HL-60 (cell line): ENCODE results near the gene CCNB3.

Source experiments
- DNase-seq, 2 experiments: peaks; one replicate each; pipeline ENCODE4 v3.0.0-alpha.2; 2010 to 2020; ENCODE audit warnings: low read depth in 1 of 2, low spot score in 1 of 2
- H3K27ac ChIP-seq: fragments of 250-450 bp; sonication (Bioruptor Pico); replicated peaks from 2 replicates; pipeline ENCODE4 v1.5.1; 2020; ENCODE audit warnings: mild to moderate bottlenecking, moderate library complexity
- H3K27me3 ChIP-seq: fragments of 250-450 bp; sonication (Bioruptor Pico); 2 replicates; pipeline ENCODE4 v1.5.1; 2021; ENCODE audit warnings: mild to moderate bottlenecking, moderate library complexity; ENCODE audit not compliant: insufficient read depth, poor library complexity, severe bottlenecking
- H3K4me3 ChIP-seq: replicated peaks from 2 replicates; pipeline ENCODE4 v1.5.1; 2011; ENCODE audit warnings: mild to moderate bottlenecking, control low read depth, low read length; ENCODE audit not compliant: insufficient read depth
- GABPA ChIP-seq: IDR thresholded peaks from 2 replicates; pipeline ENCODE4 v1.6.1; 2012; ENCODE audit warnings: low read depth
- POLR2AphosphoS5 ChIP-seq: IDR thresholded peaks from 2 replicates; pipeline ENCODE4 v1.6.1; 2012; ENCODE audit warnings: low read depth
- REST ChIP-seq: IDR thresholded peaks from 2 replicates; pipeline ENCODE4 v1.6.1; 2012; ENCODE audit warnings: low read depth; ENCODE audit not compliant: insufficient replicate concordance
- SPI1 ChIP-seq: IDR thresholded peaks from 2 replicates; pipeline ENCODE4 v1.6.1; 2012; ENCODE audit warnings: low read depth, mild to moderate bottlenecking, borderline replicate concordance
- TF ChIP-seq, protein P1 (sequence below): IDR thresholded peaks from one replicate; pipeline ENCODE4 v1.5.1; 2011; ENCODE audit warnings: low read length, control low read depth, inconsistent platforms; ENCODE audit not compliant: insufficient read depth

The CCNB3 gene

DNA sequence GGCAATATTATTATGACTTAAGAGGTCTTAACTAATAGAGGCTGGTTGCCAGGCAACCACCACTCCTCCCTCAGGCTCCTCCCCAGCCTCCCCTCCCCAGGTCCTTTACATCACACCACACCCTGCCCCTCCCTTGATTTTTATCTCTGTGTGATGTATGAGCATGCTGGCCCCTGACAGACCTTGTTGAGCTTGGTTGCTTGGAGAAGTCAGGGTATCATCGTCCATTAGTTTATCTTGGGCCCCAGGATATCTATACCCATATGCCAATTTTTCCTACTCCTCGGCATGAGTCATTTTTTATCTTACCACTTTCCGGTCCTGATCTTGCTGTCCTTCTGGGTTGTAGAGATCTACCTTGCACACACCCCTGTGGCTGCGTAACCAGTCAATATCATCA, 6.2 kb upstream of the CCNB3 start:
- no peaks in the 10 kb centered on the region for H3K27me3 ChIP-seq
- H3K27ac ChIP-seq = no peak overlapping the region
- H3K4me3 ChIP-seq = no peak overlapping the region
- DNase-seq = no peak
- TF ChIP-seq GABPA (no peak), SPI1 (no peak), POLR2AphosphoS5 (no peak), REST (no peak)
- TF ChIP-seq, protein P1, sequence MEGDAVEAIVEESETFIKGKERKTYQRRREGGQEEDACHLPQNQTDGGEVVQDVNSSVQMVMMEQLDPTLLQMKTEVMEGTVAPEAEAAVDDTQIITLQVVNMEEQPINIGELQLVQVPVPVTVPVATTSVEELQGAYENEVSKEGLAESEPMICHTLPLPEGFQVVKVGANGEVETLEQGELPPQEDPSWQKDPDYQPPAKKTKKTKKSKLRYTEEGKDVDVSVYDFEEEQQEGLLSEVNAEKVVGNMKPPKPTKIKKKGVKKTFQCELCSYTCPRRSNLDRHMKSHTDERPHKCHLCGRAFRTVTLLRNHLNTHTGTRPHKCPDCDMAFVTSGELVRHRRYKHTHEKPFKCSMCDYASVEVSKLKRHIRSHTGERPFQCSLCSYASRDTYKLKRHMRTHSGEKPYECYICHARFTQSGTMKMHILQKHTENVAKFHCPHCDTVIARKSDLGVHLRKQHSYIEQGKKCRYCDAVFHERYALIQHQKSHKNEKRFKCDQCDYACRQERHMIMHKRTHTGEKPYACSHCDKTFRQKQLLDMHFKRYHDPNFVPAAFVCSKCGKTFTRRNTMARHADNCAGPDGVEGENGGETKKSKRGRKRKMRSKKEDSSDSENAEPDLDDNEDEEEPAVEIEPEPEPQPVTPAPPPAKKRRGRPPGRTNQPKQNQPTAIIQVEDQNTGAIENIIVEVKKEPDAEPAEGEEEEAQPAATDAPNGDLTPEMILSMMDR = no peak

GRCh38 chrX:50200907-50201306, 3.7 kb upstream of the CCNB3 start, which contains the start of gene AKAP4:
Gene AKAP4, minus strand, starts transcription at chrX:50201007. Its CDS starts 118 bp downstream, at chrX:50200889.
- no peak within 1 kb of the TSS for H3K27ac ChIP-seq
- no peak for DNase-seq
- no peak for TF ChIP-seq REST
- TF ChIP-seq SPI1 = no peak
- no peak for TF ChIP-seq POLR2AphosphoS5
- TF ChIP-seq, protein P1 = no peak
- no peak for TF ChIP-seq GABPA
- H3K27me3 ChIP-seq = no peaks in the 10 kb centered on the region
- H3K4me3 ChIP-seq = no peak within 1 kb of the TSS

- no peak for TF ChIP-seq SPI1
- TF ChIP-seq GABPA = no peak
- no peak for TF ChIP-seq REST
- TF ChIP-seq POLR2AphosphoS5 = no peak
- TF ChIP-seq, protein P1 = no peak
- DNase-seq = no peak
Measured at GRCh38 chrX:50202539-50202938, 2.0 kb upstream of the CCNB3 start.

More at GRCh38 chrX:50202539-50202938, 2.0 kb upstream of the CCNB3 start:
- Histone ChIP-seq H3K27ac (no peak overlapping the region), H3K27me3 (no peaks in the 10 kb centered on the region), H3K4me3 (no peak overlapping the region)
